DND-41 (cell line): ENCODE data around the gene SOX13.

Experiments
- ATAC-seq: fragments of 200-7000 bp; cut with Tn5 transposase; 3 replicates; pipeline ENCODE4 v1.9.1; 2021; ENCODE audit warnings: low read depth; ENCODE audit not compliant: insufficient read depth
- DNase-seq: peaks from one replicate; pipeline ENCODE4 v3.0.0-alpha.2; 2020
- H2AFZ ChIP-seq: 2 replicates; pipeline ENCODE4 v1.6.0; 2012; ENCODE audit warnings: low read depth, low read length
- H3K27ac ChIP-seq: 2 replicates; pipeline ENCODE4 v1.5.1; 2012; ENCODE audit warnings: low read length, inconsistent platforms
- H3K27me3 ChIP-seq: fragments of 200-600 bp; sonication (generic); 2 replicates; pipeline ENCODE4 v1.6.0; 2012; ENCODE audit warnings: low read length, mild to moderate bottlenecking, inconsistent platforms; ENCODE audit not compliant: insufficient read depth, poor library complexity
- H3K36me3 ChIP-seq: 2 replicates; pipeline ENCODE4 v1.5.1; 2012; ENCODE audit warnings: low read length, inconsistent platforms; ENCODE audit not compliant: insufficient read depth
- H3K4me1 ChIP-seq: 2 replicates; pipeline ENCODE4 v1.5.1; 2012; ENCODE audit warnings: mild to moderate bottlenecking, low read length; ENCODE audit not compliant: insufficient read depth
- H3K4me2 ChIP-seq: 2 replicates; pipeline ENCODE4 v1.6.0; 2012; ENCODE audit warnings: mild to moderate bottlenecking, moderate library complexity, low read length, inconsistent platforms; ENCODE audit not compliant: insufficient read depth
- H3K4me3 ChIP-seq, 2 experiments: fragments of 200-600 bp in 1 of 2; shearing (Covaris generic) in 1 of 2; 2 replicates each; pipeline ENCODE4 v1.5.1; 2012 to 2016; ENCODE audit warnings: inconsistent platforms in 2 of 2, low read length in 2 of 2, mild to moderate bottlenecking in 2 of 2, low read depth in 1 of 2, moderate library complexity in 1 of 2
- H3K79me2 ChIP-seq: 2 replicates; pipeline ENCODE4 v1.6.0; 2012; ENCODE audit warnings: low read length, inconsistent platforms; ENCODE audit not compliant: insufficient read depth
- H3K9ac ChIP-seq: 2 replicates; pipeline ENCODE4 v1.6.0; 2012; ENCODE audit warnings: low read depth, mild to moderate bottlenecking, inconsistent platforms, low read length, moderate library complexity
- H3K9me3 ChIP-seq: 2 replicates; pipeline ENCODE4 v1.5.1; 2012; ENCODE audit warnings: low read length, moderate library complexity, mild to moderate bottlenecking, inconsistent platforms; ENCODE audit not compliant: insufficient read depth, severe bottlenecking
- H4K20me1 ChIP-seq: 2 replicates; pipeline ENCODE4 v1.6.0; 2012; ENCODE audit warnings: low read length; ENCODE audit not compliant: insufficient read depth
- EZH2 ChIP-seq: IDR thresholded peaks from 3 replicates; pipeline ENCODE4 v1.6.1; 2012; ENCODE audit warnings: borderline replicate concordance, low read depth, mild to moderate bottlenecking, moderate library complexity, low read length, inconsistent platforms; ENCODE audit not compliant: severe bottlenecking
- TF ChIP-seq, protein P1 (sequence below): IDR thresholded peaks from 2 replicates; pipeline ENCODE4 v1.5.1; 2012; ENCODE audit warnings: borderline replicate concordance, low read length, moderate library complexity, mild to moderate bottlenecking; ENCODE audit not compliant: poor library complexity, severe bottlenecking; ENCODE audit errors: extremely low read depth

The SOX13 gene

DNA sequence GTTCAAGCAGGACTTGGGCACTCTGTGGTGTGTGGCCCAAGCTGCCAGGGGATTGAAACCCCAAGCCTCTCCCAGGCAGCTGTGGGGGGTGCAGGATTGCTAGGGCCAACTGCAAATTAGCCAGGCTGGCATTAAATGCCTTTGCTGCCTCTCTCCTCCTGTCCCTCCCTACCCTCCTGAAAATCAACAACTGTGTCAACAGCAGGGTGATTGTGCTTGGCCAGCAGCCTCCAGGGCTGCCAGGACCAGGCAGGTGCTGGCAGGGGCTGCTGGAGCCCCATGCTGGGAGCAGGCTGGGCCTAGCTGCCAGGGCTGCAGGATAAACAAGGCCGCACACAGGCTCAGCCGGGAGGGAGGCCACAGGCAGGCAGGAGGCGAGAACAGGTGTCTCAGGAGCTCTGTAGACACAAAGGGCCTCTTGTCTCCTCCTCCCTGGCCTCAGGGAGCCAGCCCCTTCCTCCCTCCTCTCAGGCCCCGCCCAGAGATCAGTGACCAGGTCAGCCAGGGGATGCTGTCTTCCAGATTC, 11.4 kb downstream of the SOX13 start:
- DNase-seq (no peak), ATAC-seq (no peak)
- no peak overlapping the region for H3K4me3 ChIP-seq
- H3K79me2 ChIP-seq = no peaks in the 10 kb centered on the region
- H2AFZ ChIP-seq = no peak overlapping the region
- H3K9ac ChIP-seq = no peak overlapping the region
- no peak overlapping the region for H3K27ac ChIP-seq
- H4K20me1 ChIP-seq = 0 out of 2 replicates have a peak, but pooled peaks cover 6% of the 10 kb centered on the region
- H3K36me3 ChIP-seq = no peaks in the 10 kb centered on the region
- no peak for TF ChIP-seq EZH2
- TF ChIP-seq, protein P1, sequence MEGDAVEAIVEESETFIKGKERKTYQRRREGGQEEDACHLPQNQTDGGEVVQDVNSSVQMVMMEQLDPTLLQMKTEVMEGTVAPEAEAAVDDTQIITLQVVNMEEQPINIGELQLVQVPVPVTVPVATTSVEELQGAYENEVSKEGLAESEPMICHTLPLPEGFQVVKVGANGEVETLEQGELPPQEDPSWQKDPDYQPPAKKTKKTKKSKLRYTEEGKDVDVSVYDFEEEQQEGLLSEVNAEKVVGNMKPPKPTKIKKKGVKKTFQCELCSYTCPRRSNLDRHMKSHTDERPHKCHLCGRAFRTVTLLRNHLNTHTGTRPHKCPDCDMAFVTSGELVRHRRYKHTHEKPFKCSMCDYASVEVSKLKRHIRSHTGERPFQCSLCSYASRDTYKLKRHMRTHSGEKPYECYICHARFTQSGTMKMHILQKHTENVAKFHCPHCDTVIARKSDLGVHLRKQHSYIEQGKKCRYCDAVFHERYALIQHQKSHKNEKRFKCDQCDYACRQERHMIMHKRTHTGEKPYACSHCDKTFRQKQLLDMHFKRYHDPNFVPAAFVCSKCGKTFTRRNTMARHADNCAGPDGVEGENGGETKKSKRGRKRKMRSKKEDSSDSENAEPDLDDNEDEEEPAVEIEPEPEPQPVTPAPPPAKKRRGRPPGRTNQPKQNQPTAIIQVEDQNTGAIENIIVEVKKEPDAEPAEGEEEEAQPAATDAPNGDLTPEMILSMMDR = no peak
- no peaks in the 10 kb centered on the region for H3K4me1 ChIP-seq
- H3K9me3 ChIP-seq = no peaks in the 10 kb centered on the region
- H3K27me3 ChIP-seq = peaks cover 10% of the 10 kb centered on the region
- no peak overlapping the region for H3K4me2 ChIP-seq

DNA sequence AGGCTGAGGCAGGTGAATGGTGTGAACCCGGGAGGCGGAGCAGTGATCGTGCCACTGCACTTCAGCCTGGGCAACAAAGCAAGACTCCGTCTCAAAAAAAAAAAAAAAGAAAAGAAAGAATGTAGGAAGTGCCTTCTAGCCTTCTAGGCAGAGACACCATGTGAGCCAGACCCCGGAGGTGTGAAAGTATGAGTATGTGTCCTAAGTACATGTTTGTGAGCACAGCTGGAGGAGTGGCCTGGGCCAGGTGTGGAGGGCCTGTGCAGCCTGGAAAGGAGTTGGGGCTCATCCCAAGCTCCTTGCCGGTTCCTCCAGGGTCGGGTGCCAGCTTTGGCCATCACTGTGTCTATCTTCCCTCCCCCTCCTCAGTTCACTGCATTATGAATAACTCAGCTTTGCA, 13.0 kb downstream of the SOX13 start:
- Histone ChIP-seq H3K27ac (no peak overlapping the region), H2AFZ (no peak overlapping the region), H3K9me3 (no peaks in the 10 kb centered on the region), H4K20me1 (0 out of 2 replicates have a peak, but pooled peaks cover 6% of the 10 kb centered on the region), H3K4me1 (no peaks in the 10 kb centered on the region), H3K9ac (no peak overlapping the region), H3K27me3 (peaks cover 10% of the 10 kb centered on the region), H3K4me2 (no peak overlapping the region), H3K4me3 (no peak overlapping the region), H3K36me3 (no peaks in the 10 kb centered on the region), H3K79me2 (no peaks in the 10 kb centered on the region)
- no peak for ATAC-seq
- TF ChIP-seq, protein P1 = no peak
- TF ChIP-seq EZH2 = no peak
- DNase-seq = no peak

DNA sequence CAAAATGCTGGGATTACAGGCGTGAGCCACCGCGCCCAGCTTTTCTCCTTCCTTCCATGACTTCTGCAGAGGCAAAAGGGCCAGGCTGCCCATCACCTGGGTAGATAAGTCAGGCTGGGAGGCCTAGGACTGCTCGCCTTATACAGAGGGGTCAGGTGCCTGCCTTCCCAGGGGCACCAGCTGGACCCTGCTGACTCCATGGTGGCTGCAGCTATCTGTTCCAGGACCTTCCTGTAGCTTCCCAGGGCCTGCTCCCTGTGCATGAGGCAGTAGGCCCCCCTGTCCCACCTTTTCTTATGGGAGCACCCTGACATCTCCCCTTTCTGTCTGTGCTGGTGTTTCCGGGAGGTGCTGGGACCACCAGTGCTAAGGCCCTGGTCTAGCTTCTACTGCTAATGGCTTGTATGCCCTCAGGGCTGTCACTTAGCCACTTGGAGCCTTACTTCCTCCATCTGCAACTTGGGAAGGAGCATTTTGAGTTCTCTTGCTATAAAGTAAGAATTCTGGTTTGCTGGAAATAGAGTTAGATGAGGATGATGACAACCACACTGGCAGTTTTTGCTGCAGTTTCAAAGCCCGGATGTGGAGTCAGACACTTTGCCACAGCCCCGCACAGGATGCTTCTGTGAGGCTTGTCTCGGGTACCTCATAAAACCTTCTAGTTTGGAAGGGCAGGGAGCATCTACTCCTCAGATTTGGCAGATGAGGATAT, 14.4 kb downstream of the SOX13 start:
- Histone ChIP-seq H2AFZ (no peak overlapping the region), H3K36me3 (no peaks in the 10 kb centered on the region), H4K20me1 (0 out of 2 replicates have a peak, but pooled peaks cover 6% of the 10 kb centered on the region), H3K9me3 (no peaks in the 10 kb centered on the region), H3K27ac (no peak overlapping the region), H3K4me2 (no peak overlapping the region), H3K79me2 (no peaks in the 10 kb centered on the region), H3K27me3 (peaks cover 10% of the 10 kb centered on the region), H3K4me3 (no peak overlapping the region), H3K9ac (no peak overlapping the region), H3K4me1 (no peaks in the 10 kb centered on the region)
- TF ChIP-seq, protein P1 = no peak
- no peak for TF ChIP-seq EZH2
- ATAC-seq (no peak), DNase-seq (no peak)
